ENCODE measurements around the gene KHDRBS2.

The KHDRBS2 gene

GRCh38 chr6:62285612-62286469 lies at the start of gene KHDRBS2:
Gene KHDRBS2 (minus strand): TSS chr6:62286225.
- H3K27ac Mint-ChIP-seq: no peak within 1 kb of the TSS
- H3K9me3 Mint-ChIP-seq: no peaks in the 10 kb centered on the region
- no peaks in the 10 kb centered on the region for H3K36me3 Mint-ChIP-seq (ENCODE audit: low read depth)
- peaks cover 14% of the 10 kb centered on the region for H3K27me3 Mint-ChIP-seq (ENCODE audit: low read depth)
- peaks cover 7% of the 10 kb centered on the region for H3K4me1 Mint-ChIP-seq (ENCODE audit: low read depth)
- peak within 1 kb of the TSS; percentile 70 for H3K4me3 Mint-ChIP-seq

DNA sequence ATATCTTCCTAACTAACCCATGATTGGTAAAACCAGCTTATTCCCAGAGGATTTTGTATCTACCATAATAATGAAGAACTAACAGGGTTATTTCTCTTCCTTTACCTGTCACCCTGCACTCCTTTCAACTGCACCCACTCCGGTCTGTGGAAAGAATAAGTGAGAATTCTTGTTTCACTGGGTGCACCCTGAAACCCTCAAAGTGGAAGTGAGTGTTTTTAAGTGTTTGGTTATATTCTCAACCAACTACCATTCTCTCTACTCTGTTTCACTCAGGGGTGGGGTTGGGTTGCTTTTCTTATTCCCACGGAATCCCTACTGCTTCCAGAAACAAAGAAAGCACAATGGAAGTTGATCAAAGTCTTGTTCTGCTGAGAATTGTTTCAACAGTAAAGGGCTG lies 42.6 kb upstream of the KHDRBS2 start:
- H3K27me3 Mint-ChIP-seq (ENCODE audit: low read depth): no peaks in the 10 kb centered on the region
- H3K4me1 Mint-ChIP-seq (ENCODE audit: low read depth): no peaks in the 10 kb centered on the region
- no peak overlapping the region for H3K4me3 Mint-ChIP-seq
- H3K36me3 Mint-ChIP-seq (ENCODE audit: low read depth): no peaks in the 10 kb centered on the region
- peaks cover 16% of the 10 kb centered on the region for H3K9me3 Mint-ChIP-seq
- H3K27ac Mint-ChIP-seq: no peak overlapping the region

- Mint-ChIP-seq H3K27me3 (ENCODE audit: low read depth) (no peaks in the 10 kb centered on the region), H3K9me3 (no peaks in the 10 kb centered on the region), H3K36me3 (ENCODE audit: low read depth) (no peaks in the 10 kb centered on the region), H3K4me1 (ENCODE audit: low read depth) (no peaks in the 10 kb centered on the region), H3K27ac (no peak overlapping the region), H3K4me3 (no peak overlapping the region)
Measured at GRCh38 chr6:62324834-62325233, 38.8 kb upstream of the KHDRBS2 start.

GRCh38 chr6:62323818-62324431 lies 37.9 kb upstream of the KHDRBS2 start:
- Mint-ChIP-seq H3K27me3 (ENCODE audit: low read depth) (no peaks in the 10 kb centered on the region), H3K27ac (no peak overlapping the region), H3K9me3 (no peaks in the 10 kb centered on the region), H3K4me3 (no peak overlapping the region), H3K4me1 (ENCODE audit: low read depth) (no peaks in the 10 kb centered on the region), H3K36me3 (ENCODE audit: low read depth) (no peaks in the 10 kb centered on the region)

DNA sequence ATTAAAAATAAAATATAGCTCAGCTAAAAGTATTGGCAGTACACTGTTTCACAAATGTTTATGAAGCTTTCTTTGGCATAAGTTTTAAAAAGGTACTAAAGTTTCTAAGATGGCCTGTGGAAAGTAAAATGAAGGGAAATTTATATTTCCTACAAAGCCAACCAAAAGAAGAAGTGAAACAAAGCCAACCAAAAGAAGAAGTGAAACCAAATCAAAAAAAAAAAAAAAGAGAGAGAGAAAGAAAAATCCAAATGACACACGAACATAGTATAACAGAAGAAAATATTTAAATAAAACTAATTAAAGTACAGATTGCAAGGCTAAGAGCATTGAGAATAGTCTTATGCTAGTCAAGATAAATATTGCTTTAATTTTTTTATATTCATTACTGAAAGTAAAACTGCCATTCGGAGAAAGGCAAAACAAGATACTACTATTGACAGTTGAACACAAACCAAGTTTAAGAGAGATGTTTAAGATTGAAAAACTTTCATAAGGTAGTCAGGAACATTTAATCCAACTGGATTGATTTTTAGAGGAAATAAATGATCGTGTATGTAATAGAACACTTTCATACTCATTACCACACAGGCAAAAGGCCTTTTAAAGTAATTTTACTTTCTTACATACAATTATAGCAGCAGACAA lies 12.8 kb upstream of the KHDRBS2 start:
- no peaks in the 10 kb centered on the region for H3K4me1 Mint-ChIP-seq (ENCODE audit: low read depth)
- H3K27me3 Mint-ChIP-seq (ENCODE audit: low read depth): no peaks in the 10 kb centered on the region
- H3K4me3 Mint-ChIP-seq: no peak overlapping the region
- H3K27ac Mint-ChIP-seq: no peak overlapping the region
- no peaks in the 10 kb centered on the region for H3K36me3 Mint-ChIP-seq (ENCODE audit: low read depth)
- peaks cover 6% of the 10 kb centered on the region for H3K9me3 Mint-ChIP-seq

DNA sequence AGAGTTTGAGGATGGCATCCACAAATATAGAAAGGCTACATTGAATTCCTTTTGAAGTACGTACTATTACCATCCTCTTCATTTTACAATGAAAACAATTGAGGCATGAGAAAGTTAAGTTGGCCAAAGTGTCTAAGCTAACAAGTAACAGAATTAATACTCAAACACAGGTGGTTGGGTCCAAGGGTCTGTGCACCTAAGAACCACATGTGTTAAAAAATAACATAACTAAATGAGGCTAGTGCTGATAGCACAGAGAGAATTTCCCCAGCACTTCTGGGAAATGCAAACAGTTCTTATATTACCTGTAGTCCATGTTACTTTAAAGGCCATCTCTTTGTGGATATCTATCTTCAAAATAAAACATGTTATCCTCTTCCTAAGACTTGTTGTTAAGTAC lies 10.5 kb upstream of the KHDRBS2 start:
- Mint-ChIP-seq H3K9me3 (peaks cover 6% of the 10 kb centered on the region), H3K4me3 (no peak overlapping the region), H3K4me1 (ENCODE audit: low read depth) (no peaks in the 10 kb centered on the region), H3K36me3 (ENCODE audit: low read depth) (no peaks in the 10 kb centered on the region), H3K27me3 (ENCODE audit: low read depth) (no peaks in the 10 kb centered on the region), H3K27ac (no peak overlapping the region)

DNA sequence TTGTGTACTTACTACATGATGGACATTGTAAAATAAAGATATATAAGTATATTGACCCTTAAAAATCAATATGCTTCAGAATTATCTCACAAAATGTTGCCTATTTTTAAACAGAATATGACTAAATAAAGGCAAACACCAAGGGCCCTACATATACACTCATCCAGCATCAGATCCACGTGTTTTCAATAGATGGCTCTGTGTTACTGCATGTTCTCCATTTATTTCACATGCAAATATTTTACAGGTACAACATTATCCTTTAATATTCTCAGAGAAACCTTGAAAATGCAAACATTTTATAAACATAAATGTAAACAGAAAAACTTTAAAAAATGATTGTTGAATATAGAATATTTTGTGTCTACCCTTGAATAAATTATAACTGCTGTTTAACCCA lies 2.9 kb upstream of the KHDRBS2 start:
- H3K27ac Mint-ChIP-seq: no peak overlapping the region

DNA sequence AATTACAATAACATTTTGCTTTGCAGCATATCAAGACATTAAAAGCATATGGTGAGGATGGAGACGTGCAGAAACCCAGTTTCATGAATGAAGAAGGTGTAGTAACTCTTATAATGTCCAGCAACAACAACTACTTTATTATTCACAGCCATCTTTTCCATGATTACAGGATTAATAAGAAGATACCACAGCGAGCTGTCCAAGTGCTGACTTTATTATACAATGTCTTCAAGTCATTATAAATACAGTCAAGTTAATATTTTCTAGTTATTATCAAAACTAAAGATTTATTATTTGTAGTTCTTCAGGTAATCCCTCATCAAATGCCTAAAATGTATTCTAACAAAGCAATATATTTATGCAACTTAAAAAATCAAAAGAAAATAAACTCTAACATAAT lies 2.5 kb upstream of the KHDRBS2 start:
- H3K4me3 Mint-ChIP-seq: no peak overlapping the region
- H3K27ac Mint-ChIP-seq: no peak overlapping the region
- peaks cover 14% of the 10 kb centered on the region for H3K27me3 Mint-ChIP-seq (ENCODE audit: low read depth)

More for the DNA sequence above, 2.9 kb upstream of the KHDRBS2 start:
- no peaks in the 10 kb centered on the region for H3K36me3 Mint-ChIP-seq (ENCODE audit: low read depth)
- H3K27me3 Mint-ChIP-seq (ENCODE audit: low read depth): peaks cover 14% of the 10 kb centered on the region
- no peaks in the 10 kb centered on the region for H3K9me3 Mint-ChIP-seq
- no peak overlapping the region for H3K4me3 Mint-ChIP-seq
- H3K4me1 Mint-ChIP-seq (ENCODE audit: low read depth): peaks cover 7% of the 10 kb centered on the region

GRCh38 chr6:62286470-62286843 lies 432 bp upstream of the KHDRBS2 start:
- Mint-ChIP-seq H3K9me3 (no peaks in the 10 kb centered on the region), H3K27me3 (ENCODE audit: low read depth) (peaks cover 14% of the 10 kb centered on the region), H3K4me3 (peak overlapping the region; percentile 70), H3K4me1 (ENCODE audit: low read depth) (peaks cover 7% of the 10 kb centered on the region), H3K36me3 (ENCODE audit: low read depth) (no peaks in the 10 kb centered on the region), H3K27ac (no peak overlapping the region)

More for the DNA sequence above, 2.5 kb upstream of the KHDRBS2 start:
- H3K36me3 Mint-ChIP-seq (ENCODE audit: low read depth): no peaks in the 10 kb centered on the region
- peaks cover 7% of the 10 kb centered on the region for H3K4me1 Mint-ChIP-seq (ENCODE audit: low read depth)
- H3K9me3 Mint-ChIP-seq: no peaks in the 10 kb centered on the region

GRCh38 chr6:62284725-62285124 lies 1.3 kb downstream of the KHDRBS2 start:
- Mint-ChIP-seq H3K9me3 (no peaks in the 10 kb centered on the region), H3K27me3 (ENCODE audit: low read depth) (peaks cover 14% of the 10 kb centered on the region), H3K27ac (no peak overlapping the region), H3K4me3 (no peak overlapping the region), H3K36me3 (ENCODE audit: low read depth) (no peaks in the 10 kb centered on the region), H3K4me1 (ENCODE audit: low read depth) (peaks cover 7% of the 10 kb centered on the region)

DNA sequence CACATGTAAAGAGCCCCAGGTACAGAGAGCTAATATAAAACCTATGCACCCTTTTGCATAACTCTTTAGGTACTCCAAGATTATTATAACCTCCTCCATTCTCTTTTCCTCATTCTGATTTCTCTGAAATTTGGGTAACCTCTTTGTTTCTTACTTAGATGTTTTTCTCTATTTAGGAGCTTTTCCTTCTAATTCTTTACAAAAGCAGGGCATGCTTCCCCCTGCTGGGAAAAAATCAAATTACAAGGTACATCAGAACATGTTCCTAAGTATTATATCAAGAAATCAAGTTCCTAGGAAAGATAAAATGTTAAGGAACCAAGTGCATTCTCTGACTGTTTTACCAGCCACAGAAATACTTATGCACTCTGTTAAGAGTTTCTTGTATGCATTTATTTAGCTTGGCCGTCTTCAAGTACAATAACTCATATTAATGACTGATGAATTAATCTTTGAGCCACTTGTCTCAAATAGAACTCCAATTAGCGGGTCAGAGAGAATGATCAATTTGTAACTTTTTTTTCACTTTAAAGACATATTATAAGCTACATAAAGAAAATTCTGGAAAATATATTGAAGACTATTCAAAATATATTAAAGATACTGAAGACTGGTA lies 2.1 kb downstream of the KHDRBS2 start:
- H3K27ac Mint-ChIP-seq: no peak overlapping the region
- H3K27me3 Mint-ChIP-seq (ENCODE audit: low read depth): peaks cover 14% of the 10 kb centered on the region
- H3K4me1 Mint-ChIP-seq (ENCODE audit: low read depth): peaks cover 7% of the 10 kb centered on the region
- H3K9me3 Mint-ChIP-seq: no peaks in the 10 kb centered on the region
- H3K4me3 Mint-ChIP-seq: no peak overlapping the region
- H3K36me3 Mint-ChIP-seq (ENCODE audit: low read depth): no peaks in the 10 kb centered on the region

GRCh38 chr6:62283365-62283764 lies 2.7 kb downstream of the KHDRBS2 start:
- H3K27me3 Mint-ChIP-seq (ENCODE audit: low read depth): peaks cover 14% of the 10 kb centered on the region
- no peak overlapping the region for H3K4me3 Mint-ChIP-seq
- no peaks in the 10 kb centered on the region for H3K36me3 Mint-ChIP-seq (ENCODE audit: low read depth)
- H3K4me1 Mint-ChIP-seq (ENCODE audit: low read depth): peaks cover 7% of the 10 kb centered on the region
- no peaks in the 10 kb centered on the region for H3K9me3 Mint-ChIP-seq
- H3K27ac Mint-ChIP-seq: no peak overlapping the region

GRCh38 chr6:62280099-62280498 lies 5.9 kb downstream of the KHDRBS2 start:
- Mint-ChIP-seq H3K27ac (no peak overlapping the region), H3K4me3 (no peak overlapping the region), H3K36me3 (ENCODE audit: low read depth) (no peaks in the 10 kb centered on the region), H3K9me3 (no peaks in the 10 kb centered on the region), H3K27me3 (ENCODE audit: low read depth) (peaks cover 2% of the 10 kb centered on the region), H3K4me1 (ENCODE audit: low read depth) (no peaks in the 10 kb centered on the region)

DNA sequence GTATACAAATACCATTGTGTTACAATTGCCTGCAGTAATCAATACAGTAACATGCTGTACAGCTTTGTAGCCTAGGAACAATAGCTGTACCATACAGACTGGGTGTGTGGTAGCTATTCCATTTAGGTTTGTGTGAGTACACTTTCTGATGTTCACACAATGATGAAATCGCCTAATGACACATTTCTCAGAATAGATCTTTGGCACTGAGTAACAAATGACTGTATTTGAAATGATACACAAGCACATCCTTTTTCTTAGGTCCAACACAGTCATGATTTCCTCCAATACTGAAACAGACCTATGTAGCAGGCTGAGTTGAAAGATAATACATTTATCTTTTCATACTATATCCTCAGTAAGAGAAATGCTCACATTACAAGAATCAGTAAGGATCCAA lies 13.9 kb downstream of the KHDRBS2 start:
- Mint-ChIP-seq H3K4me3 (no peak overlapping the region), H3K27me3 (ENCODE audit: low read depth) (no peaks in the 10 kb centered on the region), H3K27ac (no peak overlapping the region), H3K9me3 (no peaks in the 10 kb centered on the region), H3K4me1 (ENCODE audit: low read depth) (no peaks in the 10 kb centered on the region), H3K36me3 (ENCODE audit: low read depth) (no peaks in the 10 kb centered on the region)

All from T-helper 1 cell treated with Interleukin-12 subunit alpha and Interleukin-12 subunit beta and Interleukin-4 antibody, amounts not matched to agents 30 μg/mL and 1 μg/mL, for 36 hours (primary cell).